Stimulated activated naive CD8-positive, alpha-beta T cell treated with anti-CD3 and anti-CD28 coated beads, Interleukin-15, amount 100 ng/mL, for 72 hours (primary cell): Measurements from ENCODE around the gene ULK4.

Source experiments
- ATAC-seq: fragments of 150-1000 bp; cut with Tn5 transposase; 2 replicates; pipeline ENCODE4 v1.10.0; 2021; ENCODE audit warnings: mild to moderate bottlenecking, moderate library complexity
- DNase-seq, 2 donors: peaks; one replicate each; pipeline ENCODE4 v3.0.0; 2021 to 2022
- H3K27ac Mint-ChIP-seq, 2 donors: one replicate each; pipeline ENCODE4 v1.8.0; 2022; ENCODE audit warnings: mild to moderate bottlenecking in 2 of 2, mixed read lengths in 2 of 2, moderate library complexity in 2 of 2
- H3K27me3 Mint-ChIP-seq: one replicate; pipeline ENCODE4 v1.8.0; 2022; ENCODE audit warnings: mixed read lengths
- H3K4me1 Mint-ChIP-seq: one replicate; pipeline ENCODE4 v1.8.0; 2022; ENCODE audit warnings: mild to moderate bottlenecking, mixed read lengths
- H3K4me3 Mint-ChIP-seq, 2 donors: one replicate each; pipeline ENCODE4 v1.8.0; 2022; ENCODE audit warnings: mild to moderate bottlenecking in 2 of 2, mixed read lengths in 2 of 2, moderate library complexity in 1 of 2
- H3K9me3 Mint-ChIP-seq, 2 donors: one replicate each; pipeline ENCODE4 v1.8.0; 2022; ENCODE audit warnings: mixed read lengths in 2 of 2

Gene ULK4

DNA sequence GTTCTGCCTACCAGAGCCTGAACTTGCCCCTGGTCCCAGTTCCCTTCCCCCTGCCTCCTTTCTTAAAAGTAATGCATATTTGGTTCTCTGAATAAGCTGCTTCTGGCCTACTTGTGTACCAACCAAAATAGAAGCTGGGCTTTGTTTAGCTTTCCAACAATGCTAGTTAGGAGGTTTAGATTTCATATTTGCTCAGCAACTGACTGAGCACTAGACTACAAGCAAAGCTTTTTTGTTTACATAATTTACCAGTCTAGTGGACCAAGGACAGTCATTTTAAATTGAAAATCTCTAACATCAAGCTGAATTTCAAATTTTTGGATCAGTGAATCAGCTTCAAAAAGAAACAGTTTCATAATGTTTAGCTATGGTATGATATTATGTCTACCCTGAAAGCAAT, 331.2 kb downstream of the ULK4 start:
- no peak for DNase-seq
- no peak for ATAC-seq
- Mint-ChIP-seq H3K4me1 (no peaks in the 10 kb centered on the region), H3K9me3 (no peaks in the 10 kb centered on the region), H3K4me3 (no peak overlapping the region), H3K27me3 (no peaks in the 10 kb centered on the region), H3K27ac (no peak overlapping the region)

DNA sequence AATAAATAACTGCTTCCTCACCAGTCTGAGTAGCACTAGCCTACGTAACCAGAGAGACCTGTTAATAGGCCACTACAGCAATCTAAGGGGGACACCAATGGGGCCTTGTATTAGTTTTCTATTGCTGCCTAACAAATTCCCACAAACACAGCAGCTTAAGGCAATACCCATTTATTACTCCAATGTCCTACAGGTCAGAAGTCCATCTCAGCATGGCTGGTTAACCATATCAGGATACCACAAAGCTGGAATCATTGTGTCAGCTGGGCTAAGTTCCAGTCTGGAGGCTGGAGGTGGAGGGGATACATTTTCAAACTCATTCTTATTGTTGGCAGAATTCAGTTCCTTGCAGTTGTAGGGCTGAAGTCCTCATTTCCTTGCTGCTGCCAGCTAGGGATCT, 331.9 kb downstream of the ULK4 start:
- ATAC-seq (no peak), DNase-seq (no peak)
- Mint-ChIP-seq H3K27me3 (no peaks in the 10 kb centered on the region), H3K9me3 (no peaks in the 10 kb centered on the region), H3K4me1 (no peaks in the 10 kb centered on the region), H3K27ac (no peak overlapping the region), H3K4me3 (no peak overlapping the region)

DNA sequence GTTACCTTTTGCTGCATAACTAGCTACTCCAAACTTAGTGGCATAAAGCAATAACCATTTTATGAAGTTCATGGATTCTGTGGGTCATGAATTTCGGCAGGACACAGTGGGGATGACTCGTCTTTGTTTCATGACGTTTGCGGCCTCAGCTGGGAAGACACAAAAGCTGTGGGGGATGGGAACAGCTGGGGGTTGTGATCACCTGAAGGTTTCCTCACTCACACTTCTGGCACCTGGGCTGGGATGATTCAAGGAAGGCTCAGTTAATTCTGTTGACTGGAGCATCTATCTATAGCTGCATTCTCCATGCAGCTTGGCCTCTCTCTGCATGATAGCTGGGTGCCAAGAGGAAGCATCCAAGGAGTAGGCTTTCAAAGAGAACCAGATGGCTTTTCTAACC, 332.8 kb downstream of the ULK4 start:
- Mint-ChIP-seq H3K9me3 (no peaks in the 10 kb centered on the region), H3K27ac (no peak overlapping the region), H3K4me1 (no peaks in the 10 kb centered on the region), H3K4me3 (no peak overlapping the region), H3K27me3 (no peaks in the 10 kb centered on the region)
- ATAC-seq: no peak
- DNase-seq: no peak

DNA sequence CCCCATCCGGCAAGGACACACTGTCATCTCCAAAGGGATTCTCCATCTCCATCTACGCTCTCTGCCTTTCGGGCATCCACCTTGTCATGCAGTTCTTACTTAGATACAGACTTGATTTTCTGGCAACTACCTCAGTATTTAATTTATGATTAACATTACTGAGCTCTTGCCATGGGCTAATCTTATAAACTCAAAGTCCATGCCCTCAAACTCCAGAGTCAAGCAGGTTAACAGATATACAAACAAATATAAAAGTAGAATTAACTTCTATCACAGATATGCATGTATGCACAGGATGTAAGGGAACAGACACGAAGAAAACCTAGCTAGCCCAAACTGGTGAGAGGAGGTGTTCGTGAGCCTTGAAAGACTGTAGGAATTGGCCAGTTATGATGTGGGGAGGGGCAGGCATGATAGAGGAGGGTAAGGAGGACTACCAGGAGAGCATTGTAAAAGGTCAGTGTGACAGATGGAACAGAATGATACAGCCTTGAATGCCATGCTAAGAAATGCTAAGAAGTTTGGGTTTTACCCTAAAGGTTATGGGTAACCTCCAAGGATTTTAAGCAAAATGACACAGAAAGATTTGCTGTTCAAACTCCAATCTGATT, 334.3 kb downstream of the ULK4 start:
- H3K27ac Mint-ChIP-seq: no peak overlapping the region
- H3K4me3 Mint-ChIP-seq: no peak overlapping the region
- ATAC-seq: no peak

DNA sequence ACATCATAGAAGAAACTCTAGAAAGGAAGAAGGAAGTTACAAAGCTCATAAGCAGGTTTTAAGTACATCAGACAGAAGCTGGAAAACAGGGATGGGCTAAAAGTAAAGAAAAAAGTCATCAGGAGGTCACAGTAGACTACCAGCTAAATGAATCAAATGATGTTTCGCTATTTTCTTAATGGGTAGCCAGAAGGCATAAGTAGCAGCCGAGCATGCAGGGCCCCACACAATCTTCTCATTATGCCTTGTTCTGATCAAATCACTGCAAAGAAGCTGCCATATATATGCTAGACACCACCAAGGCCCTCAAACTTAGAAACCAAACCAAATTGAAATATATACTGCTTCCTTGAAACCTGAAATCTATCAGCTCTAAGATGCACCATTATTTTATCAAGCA, 349.1 kb downstream of the ULK4 start:
- DNase-seq (no peak), ATAC-seq (no peak)
- Mint-ChIP-seq H3K4me3 (no peak overlapping the region), H3K27ac (no peak overlapping the region), H3K27me3 (no peaks in the 10 kb centered on the region), H3K9me3 (no peaks in the 10 kb centered on the region), H3K4me1 (peaks cover 10% of the 10 kb centered on the region)

More for the DNA sequence above, 334.3 kb downstream of the ULK4 start:
- no peak for DNase-seq
- Mint-ChIP-seq H3K9me3 (no peaks in the 10 kb centered on the region), H3K27me3 (no peaks in the 10 kb centered on the region), H3K4me1 (no peaks in the 10 kb centered on the region)

DNA sequence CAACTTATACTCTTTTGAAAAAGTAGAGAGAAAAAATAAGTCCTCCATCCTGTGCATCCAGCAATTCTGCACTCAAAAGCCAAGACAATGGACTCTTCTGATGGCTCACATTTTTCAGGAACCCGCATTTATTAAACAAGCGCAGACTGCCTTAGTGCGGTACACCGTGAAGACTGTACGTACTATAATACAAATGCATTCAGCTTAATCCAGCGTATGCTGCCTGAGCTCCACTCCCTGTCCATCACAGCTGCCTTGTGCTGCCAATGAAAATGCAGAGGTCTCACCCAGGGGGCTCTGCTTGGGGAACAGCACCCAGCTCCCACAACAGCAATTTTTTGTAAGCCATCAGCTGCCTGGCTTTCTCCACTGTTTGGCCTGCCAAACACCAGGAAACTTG, 350.9 kb downstream of the ULK4 start:
- DNase-seq: no peak
- H3K27ac Mint-ChIP-seq: no peak overlapping the region
- no peak for ATAC-seq
- H3K4me1 Mint-ChIP-seq: peaks cover 12% of the 10 kb centered on the region
- no peak overlapping the region for H3K4me3 Mint-ChIP-seq
- no peaks in the 10 kb centered on the region for H3K27me3 Mint-ChIP-seq
- H3K9me3 Mint-ChIP-seq: no peaks in the 10 kb centered on the region

DNA sequence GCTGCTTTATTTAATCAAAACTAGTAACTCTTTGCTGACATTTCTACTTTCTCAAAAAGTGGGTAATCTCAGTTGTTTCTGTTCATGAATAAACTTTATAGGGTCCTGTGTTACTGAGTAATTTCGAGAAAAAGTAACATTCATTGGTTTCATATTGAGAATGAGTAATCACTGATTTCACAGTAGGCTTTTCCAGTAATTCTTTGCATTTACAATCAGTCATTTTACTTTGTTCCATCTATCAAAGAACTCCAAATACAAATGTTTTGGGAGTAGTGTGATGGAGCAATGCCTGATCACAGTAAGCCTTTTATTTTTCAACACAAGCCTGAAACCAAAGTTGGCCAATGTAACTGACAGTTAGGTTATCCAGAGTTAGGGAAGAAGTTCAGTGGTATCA, 353.6 kb downstream of the ULK4 start:
- Mint-ChIP-seq H3K4me3 (peak overlapping the region in 1 of 2 donors; percentile 42), H3K9me3 (no peaks in the 10 kb centered on the region), H3K27me3 (no peaks in the 10 kb centered on the region), H3K4me1 (peaks cover 12% of the 10 kb centered on the region), H3K27ac (peak overlapping the region; percentile 84 to 89)
- DNase-seq: no peak
- peak; percentile 78 for ATAC-seq

DNA sequence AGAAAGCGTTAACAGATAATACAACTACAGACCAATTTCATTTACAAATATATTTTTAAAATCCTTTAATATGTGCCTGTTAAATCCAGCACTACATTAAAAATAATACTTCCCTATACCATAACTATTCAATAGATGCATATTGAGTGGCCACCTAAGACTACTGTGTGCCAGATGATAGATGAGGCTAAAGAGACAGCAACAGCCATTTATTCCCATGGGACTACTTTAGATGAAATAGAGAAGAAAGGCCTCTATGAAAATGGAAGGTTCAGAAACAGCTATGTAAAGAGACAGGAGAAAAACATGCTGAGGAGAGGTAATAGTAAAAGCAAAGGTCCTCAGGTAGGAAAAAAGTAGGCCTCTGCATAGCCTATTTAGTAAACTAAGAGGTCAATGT, 358.1 kb downstream of the ULK4 start:
- Mint-ChIP-seq H3K4me3 (no peak overlapping the region), H3K27ac (no peak overlapping the region), H3K4me1 (peaks cover 21% of the 10 kb centered on the region), H3K9me3 (no peaks in the 10 kb centered on the region), H3K27me3 (no peaks in the 10 kb centered on the region)
- DNase-seq: no peak
- ATAC-seq: no peak

DNA sequence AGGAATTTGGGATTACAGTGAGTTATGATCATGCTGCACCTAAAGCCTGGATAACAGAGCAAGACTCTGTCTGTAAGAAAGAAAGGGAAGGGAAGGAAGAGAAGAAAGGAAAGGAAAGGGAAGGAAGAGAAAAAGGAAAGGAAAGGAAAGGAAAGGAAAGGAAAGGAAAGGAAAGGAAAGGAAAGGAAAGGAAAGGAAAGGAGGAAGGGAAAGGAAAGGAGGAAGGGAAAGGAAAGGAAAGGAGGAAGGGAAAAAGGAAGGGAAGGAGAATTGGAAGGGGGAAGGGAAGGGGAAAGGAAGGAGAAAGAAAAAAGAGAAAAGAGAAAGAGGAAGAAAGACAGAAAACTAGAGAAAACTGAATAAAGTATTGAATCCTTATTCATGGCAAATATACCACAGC, 359.8 kb downstream of the ULK4 start:
- Mint-ChIP-seq H3K4me3 (no peak overlapping the region), H3K4me1 (peaks cover 10% of the 10 kb centered on the region), H3K27me3 (no peaks in the 10 kb centered on the region), H3K27ac (no peak overlapping the region), H3K9me3 (no peaks in the 10 kb centered on the region)
- no peak for DNase-seq
- ATAC-seq: no peak

DNA sequence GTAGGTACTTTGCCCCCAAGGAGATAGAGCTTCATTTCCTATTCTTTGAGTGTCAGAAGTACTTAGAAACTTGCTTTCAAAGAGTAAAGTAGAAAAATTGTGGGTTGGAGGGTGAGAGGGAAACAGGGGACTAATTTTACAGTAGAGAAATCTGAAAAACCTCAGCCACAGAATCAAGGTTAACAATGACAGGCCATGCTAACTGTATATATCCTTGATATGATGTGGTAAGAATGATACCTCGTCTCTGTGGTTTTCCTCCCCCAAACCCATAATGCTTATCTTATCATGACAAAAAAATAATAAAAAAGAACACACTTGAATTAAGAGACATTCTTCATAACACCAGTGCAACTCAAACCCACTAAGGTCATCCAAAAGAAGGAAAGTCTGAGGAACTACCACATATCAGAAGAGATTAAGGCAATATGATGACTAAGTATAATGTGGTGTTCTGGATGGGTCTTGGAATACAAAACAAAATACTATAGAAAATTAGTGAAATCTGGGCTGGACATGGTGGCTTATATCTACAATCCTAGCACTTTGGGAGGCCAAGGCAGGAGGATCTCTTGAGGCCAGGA, 360.4 kb downstream of the ULK4 start:
- H3K9me3 Mint-ChIP-seq: no peaks in the 10 kb centered on the region
- H3K4me3 Mint-ChIP-seq: no peak overlapping the region
- no peak overlapping the region for H3K27ac Mint-ChIP-seq
- DNase-seq (no peak), ATAC-seq (peak; percentile 85)
- H3K4me1 Mint-ChIP-seq: peaks cover 10% of the 10 kb centered on the region
- H3K27me3 Mint-ChIP-seq: no peaks in the 10 kb centered on the region

DNA sequence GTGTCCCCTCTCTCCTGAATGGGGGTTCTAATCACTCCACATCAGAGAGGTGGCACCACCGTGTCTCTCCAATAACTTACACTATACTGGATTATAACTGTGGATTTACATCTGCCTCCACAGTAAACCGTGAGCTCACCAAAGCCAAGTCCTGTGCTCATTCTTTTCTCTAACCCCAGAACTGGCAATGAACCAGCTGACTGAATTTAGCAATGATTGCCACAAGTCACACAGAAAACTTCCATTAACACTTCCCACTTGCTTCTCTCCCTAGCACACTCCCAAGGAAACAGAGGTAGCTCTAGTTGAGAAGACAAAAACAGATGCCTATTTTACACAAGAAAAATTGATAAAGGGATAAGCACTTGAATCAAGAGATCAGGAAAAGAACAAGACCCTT, 361.3 kb downstream of the ULK4 start:
- ATAC-seq (no peak), DNase-seq (no peak)
- no peaks in the 10 kb centered on the region for H3K9me3 Mint-ChIP-seq
- no peak overlapping the region for H3K27ac Mint-ChIP-seq
- H3K4me3 Mint-ChIP-seq: no peak overlapping the region
- H3K27me3 Mint-ChIP-seq: no peaks in the 10 kb centered on the region
- peaks cover 10% of the 10 kb centered on the region for H3K4me1 Mint-ChIP-seq

DNA sequence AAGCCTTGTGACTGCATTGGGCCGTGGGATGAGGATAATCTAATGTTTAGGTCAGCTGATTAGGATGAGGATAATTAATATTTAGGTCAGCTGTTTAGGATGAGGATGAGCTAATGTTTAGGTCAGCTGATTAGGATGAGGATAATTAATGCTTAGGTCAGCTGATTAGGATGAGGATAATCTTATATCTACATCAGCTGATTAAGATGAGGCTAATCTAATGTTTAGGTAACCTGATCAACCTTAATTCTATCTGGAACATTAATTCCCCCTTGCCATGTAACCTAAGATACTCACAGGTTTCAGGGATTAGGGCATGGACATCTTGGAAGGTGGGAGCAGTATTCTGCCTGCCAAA, 362.8 kb downstream of the ULK4 start:
- H3K9me3 Mint-ChIP-seq: no peaks in the 10 kb centered on the region

DNA sequence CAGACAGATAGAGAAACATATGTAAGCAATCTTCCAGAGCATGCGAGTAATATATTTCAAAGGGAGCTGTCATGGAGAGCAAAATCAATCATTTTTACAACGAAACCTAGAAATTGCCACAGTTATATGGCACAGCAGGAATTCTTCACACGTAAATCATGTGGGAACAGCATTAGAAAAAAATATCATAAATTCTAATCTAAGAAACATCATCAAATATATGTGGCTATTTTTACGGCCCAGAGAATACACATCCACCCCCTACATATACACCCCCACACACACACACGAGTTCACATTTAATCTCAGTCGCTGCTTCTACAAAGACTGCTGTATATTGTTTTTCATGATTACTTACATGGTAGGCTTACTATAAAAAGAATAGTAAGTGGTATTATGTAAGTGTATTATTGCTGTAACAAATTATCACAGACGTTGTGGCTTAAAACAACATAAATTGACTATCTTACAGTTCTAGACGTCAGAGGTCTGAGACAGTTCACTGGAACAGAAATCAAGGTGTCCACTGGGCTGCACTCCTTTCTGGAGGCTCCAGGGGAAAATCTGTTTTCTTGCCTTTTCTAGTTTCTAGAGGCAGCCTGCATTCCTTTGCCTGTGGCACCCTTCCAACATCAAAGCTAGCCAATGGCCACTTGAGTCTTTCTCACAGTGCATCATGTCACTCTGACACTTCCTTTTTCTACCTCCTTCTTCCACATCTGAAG, 363.3 kb downstream of the ULK4 start:
- DNase-seq (no peak), ATAC-seq (no peak)
- Mint-ChIP-seq H3K4me3 (no peak overlapping the region), H3K4me1 (peaks cover 10% of the 10 kb centered on the region), H3K9me3 (no peaks in the 10 kb centered on the region), H3K27ac (no peak overlapping the region), H3K27me3 (no peaks in the 10 kb centered on the region)

More for the DNA sequence above, 362.8 kb downstream of the ULK4 start:
- Mint-ChIP-seq H3K4me3 (no peak overlapping the region), H3K4me1 (peaks cover 10% of the 10 kb centered on the region), H3K27ac (no peak overlapping the region), H3K27me3 (no peaks in the 10 kb centered on the region)
- DNase-seq (no peak), ATAC-seq (no peak)

DNA sequence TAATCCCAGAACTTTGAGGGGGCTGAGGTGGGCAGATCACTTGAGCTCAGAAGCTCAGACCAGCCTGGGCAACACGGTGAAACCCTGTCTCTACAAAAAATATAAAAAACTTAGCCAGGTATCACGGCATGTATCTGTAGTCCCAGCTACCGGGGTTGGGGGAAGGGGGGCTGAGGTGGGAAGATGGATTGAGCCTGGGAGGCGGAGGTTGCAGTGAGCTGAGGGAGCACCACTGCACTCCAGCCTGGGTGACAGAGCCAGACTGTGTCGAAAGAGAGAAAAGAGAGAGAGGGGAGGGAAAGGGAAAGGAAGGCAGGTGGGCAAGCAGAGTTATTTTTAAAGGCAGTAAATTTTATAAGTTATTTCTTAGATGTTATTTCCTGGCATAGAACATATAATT, 368.1 kb downstream of the ULK4 start:
- no peak for ATAC-seq
- H3K27ac Mint-ChIP-seq: peak overlapping the region in 1 of 2 donors; percentile 40
- no peak overlapping the region for H3K4me3 Mint-ChIP-seq
- no peaks in the 10 kb centered on the region for H3K9me3 Mint-ChIP-seq
- H3K27me3 Mint-ChIP-seq: no peaks in the 10 kb centered on the region
- no peaks in the 10 kb centered on the region for H3K4me1 Mint-ChIP-seq
- DNase-seq: no peak

DNA sequence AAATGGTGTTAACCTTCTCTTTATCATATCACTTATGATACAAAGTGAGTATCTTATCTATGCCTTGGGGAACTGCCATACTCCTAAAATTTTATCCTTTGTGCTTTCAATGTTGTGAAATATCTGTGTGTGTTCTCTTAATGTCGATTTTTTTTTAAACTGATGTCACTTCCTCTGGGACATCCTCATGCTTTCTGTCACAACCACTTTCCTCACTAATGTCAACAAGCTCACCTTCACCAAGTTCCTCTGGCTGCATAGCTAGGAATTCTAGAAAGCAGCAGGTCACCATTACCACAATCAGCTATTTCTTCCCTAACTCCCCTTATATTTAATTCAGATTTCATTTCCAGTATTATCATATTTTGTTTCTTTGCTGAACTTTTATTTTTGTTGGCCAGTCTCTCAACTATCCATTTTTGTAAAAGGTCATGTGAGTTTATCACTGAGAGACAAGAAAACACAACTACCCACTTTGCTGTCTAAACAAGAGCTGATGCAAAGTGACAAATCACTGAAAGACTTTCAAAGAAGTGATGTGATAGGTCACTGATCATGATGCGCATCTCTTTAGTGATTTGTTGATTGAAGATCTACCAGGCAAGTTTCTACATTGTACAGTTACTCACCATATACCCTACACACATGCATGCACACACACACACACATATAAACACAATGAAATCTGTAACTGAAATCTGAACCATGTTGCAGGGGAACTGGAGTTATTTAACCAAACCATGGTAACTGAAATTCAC, 369.0 kb downstream of the ULK4 start:
- ATAC-seq: no peak
- no peaks in the 10 kb centered on the region for H3K27me3 Mint-ChIP-seq
- no peak for DNase-seq
- H3K4me3 Mint-ChIP-seq: no peak overlapping the region
- H3K9me3 Mint-ChIP-seq: no peaks in the 10 kb centered on the region
- H3K4me1 Mint-ChIP-seq: no peaks in the 10 kb centered on the region
- H3K27ac Mint-ChIP-seq: no peak overlapping the region

DNA sequence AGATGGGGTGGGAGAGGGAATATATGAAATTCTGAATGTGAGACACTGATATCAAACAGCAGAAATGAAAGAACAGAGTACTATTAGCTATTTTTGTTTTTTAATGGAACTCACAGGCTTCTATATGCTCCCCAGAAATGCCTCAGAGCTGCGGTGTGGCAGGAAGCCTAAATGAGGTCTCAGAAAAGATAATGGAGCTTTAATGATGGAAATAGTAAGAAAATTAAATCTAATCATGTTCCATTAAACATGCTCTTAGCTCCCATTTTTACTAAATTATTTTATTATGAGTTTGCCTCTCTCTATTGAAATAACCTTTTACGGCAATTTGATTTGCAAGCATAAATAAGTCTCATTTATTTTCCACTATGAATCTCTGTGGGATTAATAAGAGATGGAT, 378.9 kb downstream of the ULK4 start:
- Mint-ChIP-seq H3K4me3 (no peak overlapping the region), H3K27ac (no peak overlapping the region), H3K27me3 (no peaks in the 10 kb centered on the region), H3K4me1 (peaks cover 5% of the 10 kb centered on the region), H3K9me3 (no peaks in the 10 kb centered on the region)
- ATAC-seq: no peak
- DNase-seq: no peak
